Measurements from ENCODE around the gene RASGRP3. TPM values are rescaled to one million over a fixed set of nuclear protein-coding genes. Genes with fewer than 3 reads are reported as not detected.

The RASGRP3 gene
- total and polyA plus RNA-seq, 2 of the 13 experiments (the other 11 are each of a cell fraction or from before 2014, with no cell fraction given): 0.01 TPM; not detected in 1

DNA sequence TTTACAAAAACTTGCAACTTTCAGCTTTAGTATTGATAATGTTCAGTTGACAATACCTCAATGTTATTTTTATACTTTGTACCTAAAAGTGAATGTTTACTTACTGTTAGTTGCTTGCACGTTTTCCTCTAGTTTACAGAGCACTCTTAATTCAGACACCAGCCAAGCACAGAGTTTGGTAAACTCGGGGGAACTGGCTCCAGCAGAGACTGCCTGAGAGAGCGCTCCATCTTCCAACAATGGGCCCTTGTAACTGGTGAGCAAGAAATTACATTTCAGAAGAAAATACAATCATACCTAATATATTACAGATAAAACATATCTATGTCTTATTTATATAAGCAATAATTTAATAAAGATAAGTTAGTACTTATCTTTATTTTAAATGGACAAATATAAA, 118.9 kb downstream of the RASGRP3 start:
- BruUV-seq (replicated peaks): no TSS peak
- Histone ChIP-seq H3K9ac (ENCODE audit: insufficient read depth, low read depth, low read length) (no peak overlapping the region), H3K4me2 (ENCODE audit: low read depth, low read length) (no peak overlapping the region), H3K4me1 (ENCODE audit: insufficient read depth, low read length) (peaks cover 30% of the 10 kb centered on the region), H3K27ac (ENCODE audit: extremely low read length, insufficient read depth, low read length) (no peak overlapping the region), H3K36me3 (replicated peaks in 1 of 2; ENCODE audit: control insufficient read depth in 1 of 2, insufficient read depth in 2 of 2, low read length in 2 of 2) (peaks cover 7 to 37% of the 10 kb centered on the region in 2 experiments), H3K79me2 (ENCODE audit: insufficient read depth, low read length) (peaks cover 28% of the 10 kb centered on the region), H4K20me1 (ENCODE audit: insufficient read depth, low read length) (no peaks in the 10 kb centered on the region), H3K4me3 (replicated peaks in 1 of 3; ENCODE audit: insufficient read depth in 1 of 3, low read depth in 2 of 3, low read length in 3 of 3) (no peak overlapping the region), H3K9me3 (ENCODE audit: low read length) (no peaks in the 10 kb centered on the region), H2AFZ (ENCODE audit: low read length) (no peak overlapping the region), H3K27me3 (ENCODE audit: control insufficient read depth in 1 of 2, insufficient read depth in 2 of 2, low read length in 2 of 2) (no peaks in the 10 kb centered on the region; a peak in 1 of 5 replicates)
- intact Hi-C loops (cut with micrococcal nuclease; ENCODE audit: unreplicated experiment) (no loop called here), in situ Hi-C loops (cut with HindIII; ENCODE audit: extremely low pct_ligation_motif_present, low pct_unique_long_range_greater_than_20kb) (loop anchor here (25.0 kb wide), 1 partner anchor 833 kb away; no protein-coding TSS in a partner anchor)
- POLR2A ChIA-PET: no interaction called here
- ATAC-seq: no peak
- no peak for DNase-seq (ENCODE audit: low spot score)
- TF ChIP-seq IRF9 (CRISPR knock-in tag; IDR thresholded peaks at IDR 0.05; ENCODE audit: borderline replicate concordance) (no peak), ZNF256 (CRISPR knock-in tag; conservative IDR thresholded peaks at IDR 0.05) (no peak), ZFP62 (CRISPR knock-in tag; IDR thresholded peaks at IDR 0.05) (no peak), ZNF724P (CRISPR knock-in tag; IDR thresholded peaks at IDR 0.05; ENCODE audit: borderline replicate concordance) (no peak), SYNCRIP (IDR thresholded peaks at IDR 0.05; ENCODE audit: insufficient read depth, low read depth, low read length) (no peak), AKAP8 (CRISPR knock-in tag; IDR thresholded peaks at IDR 0.05) (no peak), CBFB (CRISPR knock-in tag; IDR thresholded peaks at IDR 0.05) (no peak), SP2 (CRISPR knock-in tag; IDR thresholded peaks at IDR 0.05) (no peak), NRL (CRISPR knock-in tag; IDR thresholded peaks at IDR 0.05; ENCODE audit: borderline replicate concordance) (no peak), KAT7 (CRISPR knock-in tag; IDR thresholded peaks at IDR 0.05; ENCODE audit: borderline replicate concordance) (no peak)
- TF ChIP-seq, protein P1, sequence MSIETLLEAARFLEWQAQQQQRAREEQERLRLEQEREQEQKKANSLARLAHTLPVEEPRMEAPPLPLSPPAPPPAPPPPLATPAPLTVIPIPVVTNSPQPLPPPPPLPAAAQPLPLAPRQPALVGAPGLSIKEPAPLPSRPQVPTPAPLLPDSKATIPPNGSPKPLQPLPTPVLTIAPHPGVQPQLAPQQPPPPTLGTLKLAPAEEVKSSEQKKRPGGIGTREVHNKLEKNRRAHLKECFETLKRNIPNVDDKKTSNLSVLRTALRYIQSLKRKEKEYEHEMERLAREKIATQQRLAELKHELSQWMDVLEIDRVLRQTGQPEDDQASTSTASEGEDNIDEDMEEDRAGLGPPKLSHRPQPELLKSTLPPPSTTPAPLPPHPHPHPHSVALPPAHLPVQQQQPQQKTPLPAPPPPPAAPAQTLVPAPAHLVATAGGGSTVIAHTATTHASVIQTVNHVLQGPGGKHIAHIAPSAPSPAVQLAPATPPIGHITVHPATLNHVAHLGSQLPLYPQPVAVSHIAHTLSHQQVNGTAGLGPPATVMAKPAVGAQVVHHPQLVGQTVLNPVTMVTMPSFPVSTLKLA (IDR thresholded peaks at IDR 0.05): no peak
- CTCF ChIA-PET (ENCODE audit: low intra/inter-chr PET ratio, low total read pairs): no interaction called here
- FAIRE-seq: no peak
- WGBS (ENCODE audit: low lambda C conversion rate): 56% methylated on average over 3 of the region's 3 CpGs
